Measurements from ENCODE around the gene MIOX.

The MIOX gene

DNA sequence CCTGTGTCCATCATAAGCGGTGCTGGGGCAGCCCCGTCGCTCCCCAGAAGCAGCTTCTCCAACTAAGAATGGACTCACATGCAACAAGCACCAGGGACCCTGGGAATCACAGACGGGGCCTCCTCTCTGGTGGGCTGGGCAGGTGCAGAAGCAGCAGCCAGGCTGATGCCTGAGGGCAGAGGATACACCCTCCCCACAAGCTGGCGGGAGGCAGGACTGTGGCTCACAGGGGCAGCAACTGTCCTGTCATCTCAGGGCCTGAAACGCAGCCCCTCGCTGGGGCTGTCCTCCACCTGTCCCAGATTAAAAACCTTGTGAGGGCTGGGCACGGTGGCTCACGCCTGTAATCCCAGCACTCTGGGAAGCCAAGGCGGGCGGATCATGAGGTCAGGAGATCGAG lies 8.7 kb upstream of the MIOX start:
- H3K36me3 Mint-ChIP-seq, result peaks cover 13% of the 10 kb centered on the region
- ATAC-seq, result no peak

DNA sequence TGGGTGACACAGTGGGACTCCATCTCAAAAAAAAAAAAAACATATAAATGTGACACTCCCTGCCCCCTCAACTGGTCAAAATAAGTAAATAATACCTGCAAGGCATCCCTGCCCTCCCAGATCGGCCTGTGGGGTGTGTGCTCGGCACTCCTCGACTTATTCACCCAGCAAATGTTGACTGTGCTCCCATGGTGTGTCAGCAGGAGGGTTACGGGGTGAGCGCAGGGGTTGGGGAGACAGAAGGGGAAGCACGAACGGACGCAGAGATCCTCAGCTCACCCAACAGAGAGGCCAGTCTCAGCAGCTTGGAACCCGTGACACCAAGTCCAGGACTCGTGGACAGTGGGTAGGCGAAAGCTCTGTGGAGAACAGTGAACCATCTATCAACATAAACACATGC lies 6.9 kb upstream of the MIOX start:
- ATAC-seq (no peak), DNase-seq (ENCODE audit: low spot score in 2 of 2) (no peak)
- Mint-ChIP-seq H3K4me3 (peak overlapping the region; percentile 63), H3K36me3 (peaks cover 5% of the 10 kb centered on the region), H3K27ac (no peak overlapping the region), H3K9me3 (no peaks in the 10 kb centered on the region), H3K4me1 (peaks cover 17% of the 10 kb centered on the region)

More for the DNA sequence above, 8.7 kb upstream of the MIOX start:
- Mint-ChIP-seq H3K4me3 (no peak overlapping the region), H3K9me3 (no peaks in the 10 kb centered on the region), H3K27ac (peak overlapping the region; percentile 33), H3K4me1 (peaks cover 30% of the 10 kb centered on the region)
- no peak for DNase-seq (ENCODE audit: low spot score in 2 of 2)

DNA sequence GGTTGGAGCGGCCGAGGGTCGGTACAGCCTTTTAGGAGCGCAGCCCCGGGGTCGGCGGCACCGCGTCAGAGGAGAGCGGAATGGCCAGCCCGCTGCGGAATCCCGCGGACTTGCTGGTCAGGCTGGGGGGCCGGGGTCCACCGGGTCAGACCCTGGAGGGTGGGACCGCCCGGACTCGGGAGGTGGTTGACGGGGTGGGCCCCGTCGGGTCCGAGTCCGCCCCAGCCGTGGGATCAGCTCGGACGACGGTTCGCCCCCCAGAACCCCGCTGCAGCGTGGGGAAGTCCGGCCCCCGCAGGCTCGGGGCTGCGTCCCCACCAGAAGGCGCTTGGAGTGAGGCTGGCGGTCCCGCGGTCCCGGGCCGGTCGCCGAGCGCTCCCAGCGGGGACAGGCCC lies 5.6 kb upstream of the MIOX start:
- peak overlapping the region; percentile 63 for H3K4me3 Mint-ChIP-seq
- DNase-seq (ENCODE audit: low spot score in 2 of 2), result no peak
- ATAC-seq, result no peak
- no peaks in the 10 kb centered on the region for H3K9me3 Mint-ChIP-seq
- H3K4me1 Mint-ChIP-seq, result peaks cover 17% of the 10 kb centered on the region
- peaks cover 4% of the 10 kb centered on the region for H3K36me3 Mint-ChIP-seq
- peak overlapping the region; percentile 32 for H3K27ac Mint-ChIP-seq

DNA sequence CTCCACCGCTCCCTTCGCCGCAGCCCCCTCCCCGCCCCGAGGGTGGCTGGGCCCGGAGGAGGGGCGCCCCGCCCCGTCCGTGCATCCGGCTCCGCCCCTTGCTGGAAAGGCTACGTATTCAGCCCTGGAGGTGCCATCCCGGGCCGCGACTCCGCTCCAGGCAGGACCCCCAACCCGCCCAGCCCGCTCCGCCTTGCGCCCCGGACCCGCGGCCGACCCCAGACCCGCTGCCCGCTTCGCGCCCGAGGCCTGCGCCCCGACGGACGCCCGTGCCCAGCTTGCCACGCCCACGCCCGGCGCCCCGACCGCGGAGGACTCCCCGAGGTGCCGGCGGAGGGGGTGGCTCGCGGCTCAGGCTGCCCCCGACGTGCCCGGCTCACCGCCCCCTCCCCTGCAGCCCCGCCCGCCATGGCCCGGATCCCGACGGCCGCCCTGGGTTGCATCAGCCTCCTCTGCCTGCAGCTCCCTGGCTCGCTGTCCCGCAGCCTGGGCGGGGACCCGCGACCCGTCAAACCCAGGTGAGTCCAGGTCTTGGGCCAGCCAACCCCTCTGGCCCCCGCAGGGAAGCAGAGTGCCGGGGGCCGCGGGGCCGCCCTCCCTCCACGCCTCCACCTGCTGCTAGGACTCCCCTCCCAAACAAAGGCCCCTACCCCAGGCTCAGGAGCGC lies 5.1 kb upstream of the MIOX start, which contains the start of gene ADM2:
ADM2 (plus strand) TSS at position 104 of the 667 bp plus-strand sequence; CDS start at position 409, 305 bp downstream.
- ATAC-seq (peak; percentile 77), DNase-seq (ENCODE audit: low spot score in 2 of 2) (peak; percentile 58 to 81)
- Mint-ChIP-seq H3K4me1 (peaks cover 17% of the 10 kb centered on the region), H3K4me3 (peak within 1 kb of the TSS; percentile 69), H3K36me3 (no peaks in the 10 kb centered on the region), H3K27ac (peak within 1 kb of the TSS; percentile 82), H3K9me3 (no peaks in the 10 kb centered on the region)

DNA sequence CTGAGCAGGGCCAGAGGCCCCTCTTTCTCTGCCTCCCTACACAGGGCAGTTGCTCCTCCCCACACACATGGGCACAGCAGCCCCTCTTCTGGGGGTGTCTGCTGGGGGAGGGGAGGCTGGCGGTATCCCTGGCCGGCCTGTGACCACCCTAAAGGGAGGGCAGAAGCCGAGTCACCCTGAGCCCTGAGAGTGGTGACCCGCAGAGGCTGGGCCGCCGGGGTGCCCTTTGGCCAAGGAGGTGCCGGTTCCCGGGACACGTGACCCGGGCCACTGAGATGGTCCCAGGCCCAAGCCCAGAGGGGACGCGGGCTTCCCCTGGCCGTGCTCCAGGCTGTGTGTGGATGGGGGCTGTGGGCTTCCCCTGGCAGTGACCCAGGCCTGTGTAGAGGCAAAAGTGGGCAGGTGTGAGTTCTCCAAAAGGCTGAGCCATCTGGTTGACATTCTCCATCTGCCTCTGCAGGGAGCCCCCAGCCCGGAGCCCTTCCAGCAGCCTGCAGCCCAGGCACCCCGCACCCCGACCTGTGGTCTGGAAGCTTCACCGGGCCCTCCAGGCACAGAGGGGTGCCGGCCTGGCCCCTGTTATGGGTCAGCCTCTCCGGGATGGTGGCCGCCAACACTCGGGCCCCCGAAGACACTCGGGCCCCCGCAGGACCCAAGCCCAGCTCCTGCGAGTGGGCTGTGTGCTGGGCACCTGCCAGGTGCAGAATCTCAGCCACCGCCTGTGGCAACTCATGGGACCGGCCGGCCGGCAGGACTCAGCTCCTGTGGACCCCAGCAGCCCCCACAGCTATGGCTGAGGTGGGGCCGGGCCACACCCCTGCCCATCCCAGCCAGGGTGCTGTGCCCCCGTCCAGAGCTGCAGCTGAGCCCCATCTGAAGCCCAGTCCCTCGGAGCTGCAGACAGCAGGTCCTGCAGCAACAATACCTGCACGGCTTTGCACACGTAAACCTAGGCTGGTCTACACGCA lies 4.3 kb upstream of the MIOX start:
- Mint-ChIP-seq H3K4me1 (peaks cover 11% of the 10 kb centered on the region), H3K9me3 (no peaks in the 10 kb centered on the region), H3K27ac (peak overlapping the region; percentile 82), H3K36me3 (no peaks in the 10 kb centered on the region), H3K4me3 (peak overlapping the region; percentile 69)
- DNase-seq (ENCODE audit: low spot score in 2 of 2) (no peak), ATAC-seq (no peak)

DNA sequence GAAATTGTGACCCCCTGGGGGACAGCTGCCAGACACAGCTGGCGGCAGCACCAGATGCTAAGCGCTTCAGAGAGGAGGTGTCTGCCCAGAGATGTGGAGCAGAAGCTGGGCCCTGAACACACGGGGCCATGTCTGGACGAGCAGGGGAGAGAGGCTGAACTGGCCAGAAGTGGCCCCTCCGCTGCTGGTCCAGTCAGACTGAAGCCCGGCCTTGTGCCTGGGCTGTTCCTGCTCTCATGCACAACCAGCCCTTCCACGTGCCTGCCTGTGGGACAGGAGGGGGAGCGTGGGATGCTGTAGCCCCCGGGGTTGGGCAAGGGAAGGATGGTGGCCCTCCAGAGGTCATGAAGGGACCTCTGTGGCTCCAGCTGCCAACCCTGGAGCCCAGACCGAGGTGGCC lies 3.6 kb upstream of the MIOX start:
- H3K9me3 Mint-ChIP-seq, result no peaks in the 10 kb centered on the region
- DNase-seq (ENCODE audit: low spot score in 2 of 2) (no peak), ATAC-seq (no peak)
- no peak overlapping the region for H3K27ac Mint-ChIP-seq
- H3K4me1 Mint-ChIP-seq, result peaks cover 10% of the 10 kb centered on the region
- no peaks in the 10 kb centered on the region for H3K36me3 Mint-ChIP-seq
- peak overlapping the region; percentile 69 for H3K4me3 Mint-ChIP-seq

DNA sequence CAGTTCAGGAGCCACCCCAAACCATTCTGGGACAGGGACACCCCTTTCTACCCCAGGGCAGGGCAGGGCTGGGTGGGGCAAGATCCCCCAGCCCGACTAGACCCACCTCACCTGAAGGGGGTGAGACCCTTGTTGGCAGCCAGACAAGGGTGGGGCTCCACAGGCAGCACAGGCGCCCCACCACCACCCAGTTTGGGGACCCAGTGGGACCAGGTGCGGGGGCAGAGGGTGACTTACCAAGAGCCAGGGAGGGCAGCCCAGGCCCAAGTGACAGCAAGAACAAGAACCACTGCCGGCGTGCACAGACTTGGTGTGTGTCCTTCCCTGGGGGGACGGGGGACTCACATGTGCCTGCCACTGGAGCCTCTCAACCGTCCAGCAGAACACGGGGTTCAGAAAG lies 3.1 kb upstream of the MIOX start:
- H3K4me1 Mint-ChIP-seq, result peaks cover 10% of the 10 kb centered on the region
- no peaks in the 10 kb centered on the region for H3K9me3 Mint-ChIP-seq
- H3K36me3 Mint-ChIP-seq, result no peaks in the 10 kb centered on the region
- H3K4me3 Mint-ChIP-seq, result no peak overlapping the region
- ATAC-seq (no peak), DNase-seq (ENCODE audit: low spot score in 2 of 2) (no peak)
- no peak overlapping the region for H3K27ac Mint-ChIP-seq

DNA sequence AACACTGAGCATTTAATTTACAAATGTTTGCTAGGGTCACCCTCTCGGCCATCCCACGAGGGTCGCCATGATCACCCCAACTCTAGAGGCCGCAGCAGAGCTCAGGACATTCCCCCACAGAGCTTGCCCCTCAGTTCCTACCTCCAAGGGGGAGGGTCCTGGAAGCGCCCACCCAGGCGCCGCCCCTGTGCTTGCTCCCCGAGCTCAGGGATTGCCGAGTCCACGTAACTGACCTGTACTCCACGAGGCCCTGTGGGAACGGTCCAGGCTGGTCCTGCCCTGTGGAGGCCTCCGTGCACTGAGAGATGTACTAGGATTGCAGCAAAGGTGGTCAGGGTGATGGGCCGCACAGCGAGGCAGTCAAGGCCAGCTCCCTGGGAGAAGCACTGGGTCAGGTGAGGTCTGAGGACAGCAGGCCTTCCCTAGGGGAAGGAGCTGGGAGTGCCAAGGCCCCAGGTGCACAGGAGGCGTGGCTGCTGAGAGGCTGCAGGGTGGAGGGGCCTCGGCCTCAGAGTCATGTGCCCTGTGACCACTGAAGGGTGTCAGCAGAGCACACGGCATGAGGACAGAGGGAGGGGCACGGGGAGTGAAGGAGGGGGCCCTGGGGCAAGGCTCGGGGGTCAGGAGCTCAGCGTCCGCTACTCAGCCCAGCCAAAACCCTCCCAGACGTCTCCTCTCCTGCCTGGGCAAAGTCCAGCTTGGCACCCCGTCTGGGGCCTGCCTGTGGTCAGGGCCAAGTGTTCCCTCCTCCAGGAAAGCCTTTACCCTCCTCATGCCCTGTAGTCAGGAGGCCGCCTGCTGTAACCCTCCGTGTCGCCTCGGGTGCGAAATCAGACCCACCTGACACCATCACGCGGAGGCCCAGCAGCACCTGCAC lies 2.4 kb upstream of the MIOX start:
- Mint-ChIP-seq H3K9me3 (no peaks in the 10 kb centered on the region), H3K27ac (no peak overlapping the region), H3K4me3 (no peak overlapping the region), H3K36me3 (no peaks in the 10 kb centered on the region), H3K4me1 (peaks cover 10% of the 10 kb centered on the region)
- ATAC-seq (no peak), DNase-seq (ENCODE audit: low spot score in 2 of 2) (no peak)

DNA sequence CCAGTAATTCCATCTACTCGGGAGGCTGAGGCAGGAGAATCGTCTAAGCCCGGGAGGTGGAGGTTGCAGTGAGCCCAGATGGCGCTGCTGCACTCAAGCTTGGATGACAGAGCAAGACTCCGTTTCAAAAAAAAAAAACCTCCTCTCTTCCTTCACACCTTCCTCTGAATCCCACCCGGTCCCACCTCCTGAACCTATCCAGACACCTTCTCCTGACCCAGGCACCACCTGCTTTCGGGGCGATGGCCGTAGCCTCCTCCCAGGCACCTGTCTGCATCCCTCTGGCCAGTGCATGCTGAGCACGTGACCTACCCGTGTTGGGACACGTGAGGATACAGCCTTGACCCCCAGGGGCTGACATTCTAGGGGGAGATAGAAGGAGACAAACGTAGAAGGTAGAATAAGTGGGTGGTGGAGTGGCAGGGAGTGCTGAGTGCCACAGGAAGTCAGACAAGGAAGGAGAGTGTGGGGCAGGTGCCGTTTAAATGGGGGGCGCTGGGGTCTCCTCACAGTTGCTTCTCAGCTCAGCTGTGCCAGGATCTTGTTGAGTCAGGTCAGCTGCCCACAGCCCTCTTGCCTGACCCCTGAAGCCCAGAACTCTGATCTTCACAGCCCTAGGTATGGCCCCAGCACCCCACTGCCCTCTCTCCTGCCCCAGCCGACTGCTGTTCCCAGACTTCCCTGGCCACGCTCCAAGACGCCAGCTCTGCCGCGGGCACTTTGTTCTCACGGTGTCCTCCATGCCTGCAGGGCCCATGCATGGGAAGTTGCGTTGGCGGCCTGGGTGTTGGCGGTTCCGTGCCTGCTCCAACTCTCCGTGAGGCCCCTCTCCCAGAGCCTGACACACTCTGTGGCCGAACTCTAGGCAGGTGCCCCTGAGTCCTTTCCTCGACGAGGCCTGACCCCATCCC lies 1.2 kb upstream of the MIOX start:
- H3K4me1 Mint-ChIP-seq, result no peaks in the 10 kb centered on the region
- no peak overlapping the region for H3K4me3 Mint-ChIP-seq
- no peaks in the 10 kb centered on the region for H3K36me3 Mint-ChIP-seq
- ATAC-seq (no peak), DNase-seq (ENCODE audit: low spot score in 2 of 2) (no peak)
- H3K27ac Mint-ChIP-seq, result peak overlapping the region; percentile 7
- H3K9me3 Mint-ChIP-seq, result no peaks in the 10 kb centered on the region

DNA sequence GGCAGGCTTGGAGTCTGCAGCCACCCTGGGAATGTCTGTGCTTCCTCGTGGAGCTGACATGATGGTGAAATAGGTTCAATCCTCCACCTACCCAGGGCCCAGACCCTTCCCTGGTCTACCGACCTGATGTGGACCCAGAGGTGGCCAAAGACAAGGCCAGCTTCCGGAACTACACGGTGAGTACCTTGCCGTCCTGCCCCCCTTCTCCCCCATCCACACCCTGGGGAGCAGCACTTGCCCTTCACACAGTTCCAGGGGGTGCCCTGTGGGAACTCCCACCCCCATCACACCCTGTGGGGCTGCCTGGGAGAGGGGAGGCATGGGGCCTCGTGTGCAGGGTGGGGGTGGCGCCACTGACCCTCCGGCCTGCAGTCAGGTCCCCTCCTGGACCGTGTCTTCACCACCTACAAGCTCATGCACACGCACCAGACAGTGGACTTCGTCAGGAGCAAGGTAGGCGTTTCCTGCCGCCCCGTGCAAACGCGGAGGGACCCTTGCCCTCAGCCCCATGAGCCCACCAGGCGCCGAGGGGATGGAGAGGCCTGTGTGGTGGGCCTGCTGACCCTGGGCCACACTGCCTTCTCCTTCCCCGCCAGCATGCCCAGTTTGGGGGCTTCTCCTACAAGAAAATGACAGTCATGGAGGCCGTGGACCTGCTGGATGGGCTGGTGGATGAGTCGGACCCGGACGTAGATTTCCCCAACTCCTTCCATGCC lies 789 bp downstream of the MIOX start:
- DNase-seq (ENCODE audit: low spot score in 2 of 2) (no peak), ATAC-seq (no peak)
- H3K27ac Mint-ChIP-seq, result no peak overlapping the region
- H3K9me3 Mint-ChIP-seq, result no peaks in the 10 kb centered on the region
- no peaks in the 10 kb centered on the region for H3K36me3 Mint-ChIP-seq
- no peak overlapping the region for H3K4me3 Mint-ChIP-seq
- H3K4me1 Mint-ChIP-seq, result peaks cover 8% of the 10 kb centered on the region

DNA sequence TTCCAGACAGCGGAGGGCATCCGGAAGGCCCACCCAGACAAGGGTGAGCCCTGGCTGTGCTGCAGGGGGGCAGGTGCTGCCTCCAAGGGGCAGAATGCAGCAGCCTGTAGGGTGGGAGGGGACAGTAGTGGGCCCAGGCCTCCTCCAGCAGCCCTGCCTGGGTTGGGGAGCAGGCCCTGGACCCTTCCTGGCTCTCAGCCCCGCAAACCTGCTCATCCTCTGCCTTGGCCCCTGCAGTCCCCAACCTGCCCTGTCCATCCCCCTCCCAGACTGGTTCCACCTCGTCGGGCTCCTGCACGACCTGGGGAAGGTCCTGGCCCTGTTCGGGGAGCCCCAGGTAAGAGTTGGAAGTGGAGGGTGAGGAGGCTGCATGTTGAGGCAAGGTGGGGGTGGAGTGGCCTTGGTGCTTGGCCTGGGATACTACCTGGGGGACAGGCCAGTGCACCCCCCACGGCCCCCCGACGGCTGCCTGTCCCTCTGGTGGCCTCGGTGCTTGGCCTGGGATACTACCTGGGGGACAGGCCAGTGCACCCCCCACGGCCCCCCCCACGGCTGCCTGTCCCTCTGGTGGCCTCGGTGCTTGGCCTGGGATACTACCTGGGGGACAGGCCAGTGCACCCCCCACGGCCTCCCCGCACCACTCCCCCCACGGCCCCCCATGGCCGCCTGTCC lies 1.5 kb downstream of the MIOX start:
- H3K4me1 Mint-ChIP-seq, result peaks cover 8% of the 10 kb centered on the region
- DNase-seq (ENCODE audit: low spot score in 2 of 2) (no peak), ATAC-seq (no peak)
- H3K9me3 Mint-ChIP-seq, result no peaks in the 10 kb centered on the region
- no peaks in the 10 kb centered on the region for H3K36me3 Mint-ChIP-seq
- H3K27ac Mint-ChIP-seq, result no peak overlapping the region
- H3K4me3 Mint-ChIP-seq, result no peak overlapping the region

DNA sequence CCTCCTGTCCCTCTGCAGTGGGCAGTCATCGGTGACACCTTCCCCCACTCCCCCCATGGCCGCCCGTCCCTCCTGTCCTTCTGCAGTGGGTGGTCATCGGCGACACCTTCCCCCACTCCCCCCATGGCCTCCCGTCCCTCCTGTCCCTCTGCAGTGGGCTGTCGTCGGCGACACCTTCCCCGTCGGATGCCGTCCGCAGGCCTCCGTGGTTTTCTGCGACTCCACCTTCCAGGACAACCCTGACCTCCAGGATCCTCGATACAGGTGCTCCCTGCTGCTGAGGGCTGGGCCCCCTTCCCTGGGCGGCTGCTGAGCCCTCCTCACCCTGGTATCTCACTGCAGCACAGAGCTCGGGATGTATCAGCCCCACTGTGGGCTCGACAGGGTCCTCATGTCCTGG lies 2.2 kb downstream of the MIOX start:
- DNase-seq (ENCODE audit: low spot score in 2 of 2) (no peak), ATAC-seq (no peak)
- Mint-ChIP-seq H3K9me3 (no peaks in the 10 kb centered on the region), H3K4me3 (no peak overlapping the region), H3K27ac (no peak overlapping the region), H3K4me1 (peaks cover 8% of the 10 kb centered on the region), H3K36me3 (no peaks in the 10 kb centered on the region)

DNA sequence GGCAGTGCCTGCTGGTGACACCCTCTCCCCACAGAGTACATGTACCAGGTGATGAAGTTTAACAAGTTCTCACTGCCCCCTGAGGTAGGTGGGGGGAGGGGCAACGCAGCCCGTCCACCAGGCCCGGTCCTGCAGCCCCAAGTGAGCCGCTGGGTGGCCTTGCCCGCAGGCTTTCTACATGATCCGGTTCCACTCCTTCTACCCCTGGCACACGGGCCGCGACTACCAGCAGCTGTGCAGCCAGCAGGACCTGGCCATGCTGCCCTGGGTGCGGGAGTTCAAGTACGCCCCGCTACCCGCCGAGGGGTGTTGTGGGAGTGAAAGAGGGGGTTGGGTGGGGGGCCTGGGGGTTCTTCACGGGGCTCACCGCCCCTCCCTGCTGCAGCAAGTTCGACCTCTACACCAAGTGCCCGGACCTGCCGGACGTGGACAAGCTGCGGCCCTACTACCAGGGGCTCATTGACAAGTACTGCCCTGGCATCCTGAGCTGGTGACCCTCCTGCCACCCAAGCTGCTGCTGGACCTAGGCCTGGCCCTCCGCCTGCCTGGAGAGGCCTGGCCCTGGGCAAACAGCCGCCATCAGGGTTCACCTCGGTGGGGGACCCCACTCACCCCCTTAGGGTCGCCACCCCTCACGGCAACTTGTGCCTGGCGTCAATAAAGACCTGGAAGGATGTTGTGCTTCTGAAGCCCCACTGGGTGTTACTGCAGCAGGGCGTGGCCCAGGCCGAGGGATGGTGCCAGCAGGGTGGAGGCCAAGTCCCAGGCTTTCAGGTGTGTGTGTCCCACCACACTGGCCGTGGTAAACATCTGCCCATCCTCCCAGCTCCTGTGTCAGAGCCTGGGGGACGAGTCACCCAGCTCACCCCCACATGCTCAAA lies 2.9 kb downstream of the MIOX start:
- no peak overlapping the region for H3K27ac Mint-ChIP-seq
- ATAC-seq, result no peak
- DNase-seq (ENCODE audit: low spot score in 2 of 2), result no peak
- H3K4me1 Mint-ChIP-seq, result peaks cover 8% of the 10 kb centered on the region
- H3K9me3 Mint-ChIP-seq, result no peaks in the 10 kb centered on the region
- H3K36me3 Mint-ChIP-seq, result no peaks in the 10 kb centered on the region
- H3K4me3 Mint-ChIP-seq, result no peak overlapping the region
